SK-N-DZ (cell line): ENCODE data around the gene GNB2.

Experiments
- DNase-seq: peaks from one replicate; pipeline ENCODE4 v3.0.0-alpha.2; 2015; ENCODE audit warnings: low spot score

Gene GNB2

GRCh38 chr7:100726996-100727761 lies 53.6 kb downstream of the GNB2 start:
- no peak for DNase-seq

DNA sequence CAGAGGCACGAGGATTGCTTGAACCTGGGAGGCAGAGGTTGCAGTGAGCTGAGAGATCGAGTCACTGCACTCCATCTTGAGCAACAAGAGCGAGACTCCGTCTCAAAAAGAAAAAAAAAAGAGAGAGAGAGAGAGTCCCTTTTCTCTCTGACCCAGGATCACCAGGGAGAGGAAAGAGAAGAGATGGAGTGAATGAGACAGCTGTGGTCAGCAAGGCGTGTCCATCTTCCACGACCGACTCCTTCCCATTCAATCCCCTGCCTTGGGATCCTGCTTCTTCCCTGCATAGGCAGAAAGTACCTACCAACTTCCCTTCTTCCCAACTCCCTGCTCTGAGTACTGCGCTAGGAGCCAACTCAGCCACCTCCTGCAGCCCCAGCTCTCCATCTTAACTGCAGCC lies 54.7 kb downstream of the GNB2 start:
- DNase-seq: no peak
